ENCODE measurements around the gene EMC6. TPM values are rescaled to one million over a fixed set of nuclear protein-coding genes. Genes with fewer than 3 reads are reported as not detected.

The EMC6 gene
- total RNA-seq, 1 experiment from 2014 or later, result 47.9 TPM

GRCh38 chr17:3708366-3708765 lies 39.8 kb downstream of the EMC6 start:
- no peak for DNase-seq (ENCODE audit: low read depth)

- peak; percentile 66 for DNase-seq (ENCODE audit: low read depth)
Observed at GRCh38 chr17:3710951-3711383, 42.4 kb downstream of the EMC6 start.

GRCh38 chr17:3712811-3713463 lies 44.3 kb downstream of the EMC6 start:
- no peak for DNase-seq (ENCODE audit: low read depth)

GRCh38 chr17:3715296-3715695 lies 46.7 kb downstream of the EMC6 start:
- DNase-seq (ENCODE audit: low read depth), result no peak

- DNase-seq (ENCODE audit: low read depth), result no peak
Observed at GRCh38 chr17:3718201-3718600, 49.6 kb downstream of the EMC6 start.

- DNase-seq (ENCODE audit: low read depth), result no peak
Observed at GRCh38 chr17:3719265-3719664, 50.7 kb downstream of the EMC6 start.

Other genes starting within 250 kb of the EMC6 start
- gene OR1E2, start 235.0 kb upstream of the EMC6 start, total RNA-seq (2014; rRNA removed; shearing (Covaris generic)), result not detected in 2 replicates
- gene SPATA22, start 197.0 kb upstream of the EMC6 start, total RNA-seq (2014; rRNA removed; shearing (Covaris generic)), result not detected in 2 replicates
- 0.10 and 1.2 TPM in 2 replicates for gene ASPA, start 192.8 kb upstream of the EMC6 start, total RNA-seq (2014; rRNA removed; shearing (Covaris generic))
- gene TRPV3, start 111.0 kb upstream of the EMC6 start, total RNA-seq (2014; rRNA removed; shearing (Covaris generic)), result under 0.01 and 0.10 TPM in 2 replicates
- gene TRPV1, start 59.4 kb upstream of the EMC6 start, total RNA-seq (2014; rRNA removed; shearing (Covaris generic)), result 0.72 and 0.78 TPM in 2 replicates
- 9.2 and 11.3 TPM in 2 replicates for gene SHPK, start 32.6 kb upstream of the EMC6 start, total RNA-seq (2014; rRNA removed; shearing (Covaris generic))
- gene CTNS, start 32.1 kb upstream of the EMC6 start, total RNA-seq (2014; rRNA removed; shearing (Covaris generic)), result 9.9 and 10.3 TPM in 2 replicates
- 113 and 148 TPM in 2 replicates for gene TAX1BP3, start 234 bp upstream of the EMC6 start, total RNA-seq (2014; rRNA removed; shearing (Covaris generic))
- gene P2RX5, start 27.3 kb downstream of the EMC6 start, total RNA-seq (2014; rRNA removed; shearing (Covaris generic)), result 0.29 and 0.36 TPM in 2 replicates
- 11.7 and 14.2 TPM in 2 replicates for gene HASPIN, start 55.1 kb downstream of the EMC6 start, total RNA-seq (2014; rRNA removed; shearing (Covaris generic))
- gene ITGAE, start 132.4 kb downstream of the EMC6 start, total RNA-seq (2014; rRNA removed; shearing (Covaris generic)), result 56.0 and 66.8 TPM in 2 replicates
- gene NCBP3, start 177.4 kb downstream of the EMC6 start, total RNA-seq (2014; rRNA removed; shearing (Covaris generic)), result 7.9 and 9.7 TPM in 2 replicates
- gene CAMKK1, start 224.2 kb downstream of the EMC6 start, total RNA-seq (2014; rRNA removed; shearing (Covaris generic)), result 1.2 and 2.3 TPM in 2 replicates
- not detected in 2 replicates for gene P2RX1, start 247.7 kb downstream of the EMC6 start, total RNA-seq (2014; rRNA removed; shearing (Covaris generic))